ENCODE data around the gene CERT1. TPM values are rescaled to one million over a fixed set of nuclear protein-coding genes. Genes with fewer than 3 reads are reported as not detected.
"Not testable (repeated sequence)": the region's sequence is repeated elsewhere in the genome, so short reads cannot be mapped to it uniquely, and the experiment has no call there.

CERT1 gene, protein sequence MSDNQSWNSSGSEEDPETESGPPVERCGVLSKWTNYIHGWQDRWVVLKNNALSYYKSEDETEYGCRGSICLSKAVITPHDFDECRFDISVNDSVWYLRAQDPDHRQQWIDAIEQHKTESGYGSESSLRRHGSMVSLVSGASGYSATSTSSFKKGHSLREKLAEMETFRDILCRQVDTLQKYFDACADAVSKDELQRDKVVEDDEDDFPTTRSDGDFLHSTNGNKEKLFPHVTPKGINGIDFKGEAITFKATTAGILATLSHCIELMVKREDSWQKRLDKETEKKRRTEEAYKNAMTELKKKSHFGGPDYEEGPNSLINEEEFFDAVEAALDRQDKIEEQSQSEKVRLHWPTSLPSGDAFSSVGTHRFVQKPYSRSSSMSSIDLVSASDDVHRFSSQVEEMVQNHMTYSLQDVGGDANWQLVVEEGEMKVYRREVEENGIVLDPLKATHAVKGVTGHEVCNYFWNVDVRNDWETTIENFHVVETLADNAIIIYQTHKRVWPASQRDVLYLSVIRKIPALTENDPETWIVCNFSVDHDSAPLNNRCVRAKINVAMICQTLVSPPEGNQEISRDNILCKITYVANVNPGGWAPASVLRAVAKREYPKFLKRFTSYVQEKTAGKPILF
- 32.2 TPM for polyA plus RNA-seq (2013, experiment 1 of 2)
- 31.0 TPM for polyA plus RNA-seq (2013, experiment 2 of 2)

DNA sequence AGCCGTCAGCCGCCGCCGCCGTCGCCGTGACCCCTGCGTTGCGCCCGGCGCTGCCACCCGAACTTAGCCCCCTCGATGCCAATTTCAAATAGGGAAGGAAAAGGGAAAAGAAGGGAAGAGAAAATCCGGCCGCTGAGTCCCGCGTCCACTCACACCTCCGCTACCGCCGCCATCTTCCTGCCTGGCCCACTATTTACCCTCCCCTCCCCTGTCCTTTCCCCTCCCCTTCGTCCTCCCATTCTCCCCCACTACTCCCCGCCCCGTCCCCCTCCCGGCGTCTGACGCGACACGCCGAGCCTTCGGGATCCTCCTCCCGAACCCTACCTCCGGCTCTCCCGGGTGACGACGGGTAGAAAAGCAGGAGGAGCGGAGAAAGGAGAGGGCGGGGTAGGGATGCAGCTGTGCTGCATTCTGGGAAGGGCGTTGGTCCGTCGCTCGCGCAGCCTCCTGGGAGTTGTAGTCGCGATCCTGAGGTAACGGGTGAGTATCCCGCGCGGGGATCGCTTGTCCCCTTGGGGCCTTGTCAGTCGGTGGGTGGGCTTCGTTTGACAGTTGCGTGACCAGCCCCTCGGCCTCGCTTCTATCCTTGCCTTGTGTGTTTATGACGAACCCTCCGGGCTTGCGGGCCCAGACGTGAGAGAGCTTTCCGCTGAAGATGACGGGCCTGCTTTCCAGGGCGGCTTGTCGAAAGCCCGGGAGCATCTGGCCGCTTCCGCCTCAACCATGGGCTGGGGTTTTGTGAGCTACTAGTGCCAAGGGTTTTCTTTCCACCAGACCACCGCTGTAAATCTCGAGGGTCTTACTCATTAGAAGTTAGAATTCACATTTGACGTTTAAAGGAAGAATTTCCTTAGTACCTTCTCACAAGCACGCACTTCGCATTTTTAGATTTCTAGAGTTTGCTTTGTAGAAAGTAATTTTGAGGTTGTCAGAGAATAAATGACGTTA lies at the start of gene CERT1, which contains the start of gene POLK:
TSS of gene CERT1 (minus strand) at position 195 of the 948 bp plus-strand sequence. CDS start 422 bp downstream, outside the sequence.
TSS of gene POLK (plus strand) at position 457 of the 948 bp plus-strand sequence.
- Histone ChIP-seq H3K36me3 (ENCODE audit: control insufficient read depth, insufficient read depth, low read length) (no peaks in the 10 kb centered on the region), H4K8ac (ENCODE audit: low read depth, low read length) (peak within 1 kb of the TSS; percentile 28), H3K27me3 (ENCODE audit: insufficient read depth, low read length, poor library complexity) (no peaks in the 10 kb centered on the region), H3K9ac (ENCODE audit: low read length) (peak within 1 kb of the TSS; percentile 94), H3K4me3 (ENCODE audit: low read length) (peak within 1 kb of the TSS; percentile 92), H3K56ac (ENCODE audit: low read length) (peak within 1 kb of the TSS; percentile 96), H2AK5ac (ENCODE audit: low read length) (no peak within 1 kb of the TSS), H3K4me1 (ENCODE audit: control insufficient read depth, low read depth, low read length) (no peaks in the 10 kb centered on the region), H3K27ac (ENCODE audit: low read depth, low read length) (peak within 1 kb of the TSS; percentile 33), H3K4ac (ENCODE audit: low read depth, low read length) (no peak within 1 kb of the TSS), H3K23ac (ENCODE audit: low read length) (peak within 1 kb of the TSS; percentile 57), H3K79me1 (ENCODE audit: low read length) (peaks cover 10% of the 10 kb centered on the region), H3K18ac (ENCODE audit: low read length) (peak within 1 kb of the TSS; percentile 54), H2BK120ac (ENCODE audit: low read depth, low read length) (no peak within 1 kb of the TSS), H3K4me2 (ENCODE audit: low read length) (peak within 1 kb of the TSS; percentile 77), H2BK5ac (ENCODE audit: low read length) (peak within 1 kb of the TSS; percentile 56), H3K79me2 (ENCODE audit: control insufficient read depth, insufficient read depth, low read length) (peaks cover 29% of the 10 kb centered on the region), H2BK15ac (replicated peaks; ENCODE audit: low read depth) (no peak within 1 kb of the TSS), H4K5ac (ENCODE audit: low read length) (no peak within 1 kb of the TSS)
- WGBS (ENCODE audit: extremely low coverage, insufficient coverage, low lambda C conversion rate): no CpG with 5 or more reads among the region's 71 CpGs
- DNase-seq: peak; percentile 100

DNA sequence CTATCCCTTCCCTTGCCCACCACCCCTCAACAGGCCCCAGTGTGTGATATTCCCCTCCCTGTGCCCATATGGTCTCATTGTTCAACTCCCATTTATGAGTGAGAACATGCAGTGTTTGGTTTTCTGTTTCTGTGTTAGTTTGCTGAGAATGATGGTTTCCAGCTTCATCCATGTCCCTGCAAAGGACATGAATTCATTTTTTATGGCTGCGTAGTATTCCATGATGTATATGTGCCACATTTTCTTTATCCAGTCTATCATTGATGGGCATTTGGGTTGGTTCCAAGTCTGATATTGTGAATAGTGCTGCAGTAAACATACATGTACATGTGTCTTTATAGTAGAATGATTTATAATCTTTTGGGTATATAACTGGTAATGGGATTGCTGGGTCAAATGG lies 49.2 kb upstream of the CERT1 start:
- not testable (repeated sequence) for H3K9ac ChIP-seq (ENCODE audit: low read length); H2AK5ac ChIP-seq (ENCODE audit: low read length); DNase-seq; H2BK15ac ChIP-seq (replicated peaks; ENCODE audit: low read depth); H4K5ac ChIP-seq (ENCODE audit: low read length); H3K36me3 ChIP-seq (ENCODE audit: control insufficient read depth, insufficient read depth, low read length); H4K8ac ChIP-seq (ENCODE audit: low read depth, low read length); H3K56ac ChIP-seq (ENCODE audit: low read length); H3K4ac ChIP-seq (ENCODE audit: low read depth, low read length); H2BK5ac ChIP-seq (ENCODE audit: low read length); H3K18ac ChIP-seq (ENCODE audit: low read length); H3K4me1 ChIP-seq (ENCODE audit: control insufficient read depth, low read depth, low read length); H3K79me1 ChIP-seq (ENCODE audit: low read length); H3K4me3 ChIP-seq (ENCODE audit: low read length); H3K27me3 ChIP-seq (ENCODE audit: insufficient read depth, low read length, poor library complexity); H3K4me2 ChIP-seq (ENCODE audit: low read length); H2BK120ac ChIP-seq (ENCODE audit: low read depth, low read length); H3K23ac ChIP-seq (ENCODE audit: low read length); H3K27ac ChIP-seq (ENCODE audit: low read depth, low read length); H3K79me2 ChIP-seq (ENCODE audit: control insufficient read depth, insufficient read depth, low read length)
- no CpG with 5 or more reads among the region's 1 CpG for WGBS (ENCODE audit: extremely low coverage, insufficient coverage, low lambda C conversion rate)

DNA sequence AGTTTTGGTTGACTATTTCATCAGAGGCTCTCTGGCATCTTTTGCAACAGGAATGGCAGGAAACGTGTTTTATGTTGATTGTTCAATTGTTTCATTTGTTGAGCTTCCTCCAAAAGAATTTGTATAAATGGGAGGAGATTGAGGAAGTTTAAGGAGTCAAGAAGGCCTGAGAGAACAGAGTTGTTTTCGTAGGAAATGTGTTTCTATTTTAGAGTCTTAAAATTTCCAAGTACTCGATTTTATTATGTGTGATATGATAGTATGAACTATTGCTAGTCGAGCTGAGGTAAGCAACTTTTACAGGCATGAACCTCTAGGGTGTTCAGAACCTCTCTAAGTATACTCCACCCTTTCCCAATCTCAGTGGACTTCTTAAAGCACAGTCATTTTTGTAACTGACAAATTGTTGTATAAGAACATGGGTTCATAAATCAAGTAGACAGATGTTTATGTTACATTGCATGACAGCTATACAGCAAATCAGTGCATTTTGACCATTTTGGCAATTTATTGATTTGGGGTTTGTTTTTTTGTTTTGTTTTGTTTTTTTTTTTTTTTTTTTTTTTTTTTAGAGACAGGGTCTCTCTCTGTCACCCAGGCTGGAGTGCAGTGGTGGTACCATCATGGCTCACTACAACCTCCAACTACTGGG lies 47.7 kb upstream of the CERT1 start:
- H2BK15ac ChIP-seq (replicated peaks; ENCODE audit: low read depth): no peak overlapping the region
- H3K27me3 ChIP-seq (ENCODE audit: insufficient read depth, low read length, poor library complexity): no peaks in the 10 kb centered on the region
- no peak overlapping the region for H3K4me2 ChIP-seq (ENCODE audit: low read length)
- H3K56ac ChIP-seq (ENCODE audit: low read length): no peak overlapping the region
- no peak overlapping the region for H2AK5ac ChIP-seq (ENCODE audit: low read length)
- H2BK5ac ChIP-seq (ENCODE audit: low read length): no peak overlapping the region
- H3K79me2 ChIP-seq (ENCODE audit: control insufficient read depth, insufficient read depth, low read length): no peaks in the 10 kb centered on the region
- H3K23ac ChIP-seq (ENCODE audit: low read length): no peak overlapping the region
- no peak for DNase-seq
- no peaks in the 10 kb centered on the region for H3K36me3 ChIP-seq (ENCODE audit: control insufficient read depth, insufficient read depth, low read length)
- no peak overlapping the region for H3K18ac ChIP-seq (ENCODE audit: low read length)
- WGBS (ENCODE audit: extremely low coverage, insufficient coverage, low lambda C conversion rate): 100% methylated on average over 2 of the region's 4 CpGs
- H3K4ac ChIP-seq (ENCODE audit: low read depth, low read length): no peak overlapping the region
- H2BK120ac ChIP-seq (ENCODE audit: low read depth, low read length): no peak overlapping the region
- H3K9ac ChIP-seq (ENCODE audit: low read length): no peak overlapping the region
- H3K4me3 ChIP-seq (ENCODE audit: low read length): no peak overlapping the region
- H3K4me1 ChIP-seq (ENCODE audit: control insufficient read depth, low read depth, low read length): no peaks in the 10 kb centered on the region
- H4K5ac ChIP-seq (ENCODE audit: low read length): no peak overlapping the region
- H3K79me1 ChIP-seq (ENCODE audit: low read length): no peaks in the 10 kb centered on the region
- no peak overlapping the region for H4K8ac ChIP-seq (ENCODE audit: low read depth, low read length)
- no peak overlapping the region for H3K27ac ChIP-seq (ENCODE audit: low read depth, low read length)

DNA sequence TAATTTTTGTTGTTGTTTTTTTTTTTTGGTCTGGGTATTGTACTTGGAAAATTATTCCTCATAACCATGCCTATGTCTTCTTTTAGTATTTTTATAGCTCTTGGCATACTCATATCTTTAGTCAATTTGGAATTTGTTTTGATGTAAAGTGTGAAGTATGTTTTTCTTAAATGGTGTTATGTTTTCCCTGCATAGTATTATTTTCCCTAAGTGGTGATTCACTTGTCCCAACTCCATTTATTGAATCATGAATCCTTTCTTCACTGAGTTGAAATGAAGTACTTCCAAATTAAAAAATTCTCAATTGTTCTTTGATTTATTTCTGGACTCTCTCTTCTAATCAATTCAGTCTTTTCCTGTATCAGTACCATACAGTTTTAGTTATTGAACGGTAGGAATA lies 46.8 kb upstream of the CERT1 start:
- H4K8ac ChIP-seq (ENCODE audit: low read depth, low read length): no peak overlapping the region
- no peak for DNase-seq
- no peaks in the 10 kb centered on the region for H3K4me1 ChIP-seq (ENCODE audit: control insufficient read depth, low read depth, low read length)
- H2BK120ac ChIP-seq (ENCODE audit: low read depth, low read length): no peak overlapping the region
- WGBS (ENCODE audit: extremely low coverage, insufficient coverage, low lambda C conversion rate): no CpG with 5 or more reads among the region's 1 CpG
- no peaks in the 10 kb centered on the region for H3K27me3 ChIP-seq (ENCODE audit: insufficient read depth, low read length, poor library complexity)
- H3K27ac ChIP-seq (ENCODE audit: low read depth, low read length): no peak overlapping the region
- no peak overlapping the region for H3K23ac ChIP-seq (ENCODE audit: low read length)
- no peaks in the 10 kb centered on the region for H3K79me2 ChIP-seq (ENCODE audit: control insufficient read depth, insufficient read depth, low read length)
- no peak overlapping the region for H2AK5ac ChIP-seq (ENCODE audit: low read length)
- H3K4ac ChIP-seq (ENCODE audit: low read depth, low read length): no peak overlapping the region
- H2BK15ac ChIP-seq (replicated peaks; ENCODE audit: low read depth): no peak overlapping the region
- H3K79me1 ChIP-seq (ENCODE audit: low read length): no peaks in the 10 kb centered on the region
- H3K56ac ChIP-seq (ENCODE audit: low read length): no peak overlapping the region
- no peak overlapping the region for H3K9ac ChIP-seq (ENCODE audit: low read length)
- no peak overlapping the region for H3K18ac ChIP-seq (ENCODE audit: low read length)
- H3K4me3 ChIP-seq (ENCODE audit: low read length): no peak overlapping the region
- H3K36me3 ChIP-seq (ENCODE audit: control insufficient read depth, insufficient read depth, low read length): no peaks in the 10 kb centered on the region
- H3K4me2 ChIP-seq (ENCODE audit: low read length): no peak overlapping the region
- no peak overlapping the region for H2BK5ac ChIP-seq (ENCODE audit: low read length)
- H4K5ac ChIP-seq (ENCODE audit: low read length): no peak overlapping the region

DNA sequence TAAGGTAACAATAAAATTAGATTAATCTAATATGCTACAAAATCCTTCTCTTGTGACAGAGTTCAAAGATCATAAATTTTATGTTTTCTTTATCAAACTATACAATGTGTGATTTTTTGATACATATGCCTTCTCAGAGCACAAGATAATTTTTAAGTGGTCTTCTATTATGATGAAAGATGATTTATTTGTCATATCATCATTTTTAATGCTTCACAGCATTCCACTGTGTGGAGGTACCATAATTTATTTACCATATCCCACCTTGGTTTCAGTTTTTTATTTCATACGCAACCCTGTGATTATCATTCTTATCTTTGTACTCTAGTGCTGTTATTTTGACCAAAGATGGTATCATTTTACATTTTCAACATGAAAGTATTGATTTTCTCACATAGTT lies 41.9 kb upstream of the CERT1 start:
- Histone ChIP-seq H2BK120ac (ENCODE audit: low read depth, low read length) (no peak overlapping the region), H3K4ac (ENCODE audit: low read depth, low read length) (no peak overlapping the region), H3K36me3 (ENCODE audit: control insufficient read depth, insufficient read depth, low read length) (no peaks in the 10 kb centered on the region), H3K56ac (ENCODE audit: low read length) (no peak overlapping the region), H3K27me3 (ENCODE audit: insufficient read depth, low read length, poor library complexity) (no peaks in the 10 kb centered on the region), H3K79me1 (ENCODE audit: low read length) (no peaks in the 10 kb centered on the region), H2BK15ac (replicated peaks; ENCODE audit: low read depth) (no peak overlapping the region), H3K27ac (ENCODE audit: low read depth, low read length) (no peak overlapping the region), H2AK5ac (ENCODE audit: low read length) (no peak overlapping the region), H3K18ac (ENCODE audit: low read length) (no peak overlapping the region), H3K4me2 (ENCODE audit: low read length) (no peak overlapping the region), H4K8ac (ENCODE audit: low read depth, low read length) (no peak overlapping the region), H3K4me3 (ENCODE audit: low read length) (no peak overlapping the region), H4K5ac (ENCODE audit: low read length) (no peak overlapping the region), H3K23ac (ENCODE audit: low read length) (no peak overlapping the region), H3K79me2 (ENCODE audit: control insufficient read depth, insufficient read depth, low read length) (no peaks in the 10 kb centered on the region), H3K4me1 (ENCODE audit: control insufficient read depth, low read depth, low read length) (no peaks in the 10 kb centered on the region), H3K9ac (ENCODE audit: low read length) (no peak overlapping the region), H2BK5ac (ENCODE audit: low read length) (no peak overlapping the region)
- no CpG with 5 or more reads among the region's 1 CpG for WGBS (ENCODE audit: extremely low coverage, insufficient coverage, low lambda C conversion rate)
- no peak for DNase-seq

Data from mesendoderm (in vitro differentiated cells).